SK-N-SH (cell line): Measurements from ENCODE around the gene C17orf50. TPM values are rescaled to one million over a fixed set of nuclear protein-coding genes. Genes with fewer than 3 reads are reported as not detected.
A peak's percentile ranks its signal among the peaks of the same experiment; 100 is the strongest.

Experiments used
- CTCF ChIA-PET: fragments of 300-600, 350-600 bp; formaldehyde crosslinking; extraction: SDS; loops from one replicate; lab custom pipeline; 2021; lab: Yijun Ruan, JAX
- POLR2A ChIA-PET: fragments of 350-600 bp; sonication (Branson Sonifier 250); formaldehyde crosslinking; extraction: SDS; loops from one replicate; lab custom pipeline; 2020; ENCODE audit warnings: antibody characterized with exemption, inconsistent platforms; lab: Yijun Ruan, JAX
- DNase-seq: peaks from one replicate; pipeline ENCODE4 v3.0.0; 2012
- H2AFZ ChIP-seq: fragments of 200-600 bp; sonication (generic); 2 replicates; pipeline ENCODE4 v1.8.1; 2016; ENCODE audit warnings: antibody characterized with exemption, mild to moderate bottlenecking, low read depth
- H3F3A ChIP-seq: fragments of 200-600 bp; sonication (generic); replicated peaks from 2 replicates; pipeline ENCODE3; 2016; ENCODE audit warnings: antibody characterized with exemption, mild to moderate bottlenecking; ENCODE audit not compliant: insufficient read depth
- H3K27ac ChIP-seq, 2 experiments: fragments of 200-500 bp in 1 of 2; fragments of 200-600 bp in 1 of 2; sonication (Bioruptor generic) in 1 of 2; sonication (generic), shearing (Covaris generic) in 1 of 2; 2 replicates each; pipeline versions ENCODE4 v1.5.1 to v1.6.1; 2014 to 2016; ENCODE audit warnings: low read depth in 2 of 2, inconsistent platforms in 1 of 2, low read length in 1 of 2, mild to moderate bottlenecking in 1 of 2, mixed read lengths in 1 of 2
- H3K27me3 ChIP-seq: fragments of 200-600 bp; sonication (generic), shearing (Covaris generic); 2 replicates; pipeline ENCODE4 v1.6.1; 2016; ENCODE audit warnings: mixed run types; ENCODE audit not compliant: insufficient read depth
- H3K36me3 ChIP-seq, 2 experiments: fragments of 200-500 bp in 1 of 2; fragments of 200-600 bp in 1 of 2; sonication (Bioruptor generic) in 1 of 2; sonication (generic) in 1 of 2; replicated peaks in 1 of 2; 2 replicates each; pipeline versions ENCODE3 to v1.5.1; 2014 to 2016; ENCODE audit warnings: low read length in 1 of 2, mild to moderate bottlenecking in 1 of 2; ENCODE audit not compliant: insufficient read depth in 2 of 2, control insufficient read depth in 1 of 2
- H3K4me1 ChIP-seq, 2 experiments: fragments of 200-500 bp in 1 of 2; fragments of 200-600 bp in 1 of 2; sonication (Bioruptor generic) in 1 of 2; sonication (generic), shearing (Covaris generic) in 1 of 2; 2 replicates each; pipeline versions ENCODE4 v1.5.1 to v1.6.1; 2014 to 2016; ENCODE audit warnings: low read depth in 1 of 2, low read length in 1 of 2, mixed run types in 1 of 2; ENCODE audit not compliant: insufficient read depth in 2 of 2, control insufficient read depth in 1 of 2
- H3K4me2 ChIP-seq: fragments of 200-600 bp; sonication (generic), shearing (Covaris generic); 2 replicates; pipeline ENCODE4 v1.6.1; 2017; ENCODE audit warnings: mixed run types
- H3K4me3 ChIP-seq, 2 experiments: fragments of 200-500 bp in 1 of 2; fragments of 200-600 bp in 1 of 2; sonication (Bioruptor generic) in 1 of 2; sonication (generic), shearing (Covaris generic) in 1 of 2; 2 replicates each; pipeline versions ENCODE4 v1.5.1 to v1.8.1; 2014 to 2016; ENCODE audit warnings: low read depth in 2 of 2, inconsistent platforms in 1 of 2, low read length in 1 of 2, mild to moderate bottlenecking in 1 of 2, mixed read lengths in 1 of 2, moderate library complexity in 1 of 2
- H3K79me2 ChIP-seq: fragments of 200-600 bp; sonication (generic); 2 replicates; pipeline ENCODE4 v1.8.1; 2017; ENCODE audit warnings: mild to moderate bottlenecking; ENCODE audit not compliant: insufficient read depth
- H3K9ac ChIP-seq: fragments of 200-600 bp; sonication (generic); 2 replicates; pipeline ENCODE4 v1.6.1; 2017; ENCODE audit warnings: mixed run types
- H3K9me2 ChIP-seq: fragments of 200-600 bp; sonication (generic); 2 replicates; pipeline ENCODE4 v1.6.1; 2017; ENCODE audit warnings: mixed run types
- H3K9me3 ChIP-seq: fragments of 200-600 bp; sonication (generic); 2 replicates; pipeline ENCODE4 v1.6.1; 2017; ENCODE audit warnings: mixed run types, mild to moderate bottlenecking, moderate library complexity
- H4K20me1 ChIP-seq: fragments of 200-600 bp; sonication (generic); 2 replicates; pipeline ENCODE4 v1.6.1; 2017; ENCODE audit warnings: mild to moderate bottlenecking, mixed run types; ENCODE audit not compliant: insufficient read depth
- GABPA ChIP-seq: IDR thresholded peaks from 2 replicates; pipeline ENCODE4 v1.4.0; 2012; ENCODE audit warnings: low read depth, mild to moderate bottlenecking
- GATA2 ChIP-seq: sonication (generic); formaldehyde crosslinking; IDR thresholded peaks from 2 replicates; pipeline ENCODE4 v1.5.0; 2020; ENCODE audit warnings: mild to moderate bottlenecking, missing genetic modification reagents
- MEF2A ChIP-seq: IDR thresholded peaks from 2 replicates; pipeline ENCODE4 v1.4.0; 2012; ENCODE audit warnings: low read depth, borderline replicate concordance
- NRF1 ChIP-seq: IDR thresholded peaks from 2 replicates; pipeline ENCODE4 v1.6.1; 2012; ENCODE audit warnings: low read depth, mild to moderate bottlenecking, low read length
- RAD21 ChIP-seq: IDR thresholded peaks from 2 replicates; pipeline ENCODE4 v1.6.1; 2012; ENCODE audit warnings: mild to moderate bottlenecking, low read length
- RCOR1 ChIP-seq: fragments of 150-350 bp; IDR thresholded peaks from 2 replicates; pipeline ENCODE4 v1.6.1; 2017; ENCODE audit warnings: antibody characterized with exemption, low read length
- SMC3 ChIP-seq: IDR thresholded peaks from 2 replicates; pipeline ENCODE4 v1.6.1; 2012; ENCODE audit warnings: low read depth, low read length, improper control_type of control experiment
- TAF1 ChIP-seq: IDR thresholded peaks from 2 replicates; pipeline ENCODE4 v1.6.1; 2012; ENCODE audit warnings: low read depth, mild to moderate bottlenecking, low read length, moderate library complexity, borderline replicate concordance
- TCF12 ChIP-seq: IDR thresholded peaks from 2 replicates; pipeline ENCODE4 v1.4.0; 2012
- TEAD4 ChIP-seq: IDR thresholded peaks from 2 replicates; pipeline ENCODE4 v1.4.0; 2012; ENCODE audit warnings: mild to moderate bottlenecking, borderline replicate concordance; ENCODE audit not compliant: insufficient read depth
- YY1 ChIP-seq: IDR thresholded peaks from 2 replicates; pipeline ENCODE4 v1.4.0; 2012; ENCODE audit warnings: low read depth, mild to moderate bottlenecking
- WGBS: methylation state at CpG from one replicate; pipeline ENCODE4 v1.1.6; 2017; ENCODE audit warnings: low lambda C conversion rate; 5-methylcytosine and 5-hydroxymethylcytosine counted together
- polyA plus RNA-seq, 3 experiments: library from polyadenylated mRNA; depleted of rRNA; stranded (reverse); fragments of >200 nt; gene quantifications; 2 replicates each; pipeline ENCODE4 v1.2.3, GENCODE V29; 2012
- TF ChIP-seq, protein P1 (sequence below): fragments of 200-600 bp; sonication (generic); IDR thresholded peaks from 2 replicates; pipeline ENCODE4 v1.6.1; 2017; ENCODE audit warnings: antibody characterized with exemption, mild to moderate bottlenecking, moderate library complexity
- TF ChIP-seq, protein P2 (sequence below): IDR thresholded peaks from 2 replicates; pipeline ENCODE4 v1.4.0; 2012; ENCODE audit warnings: low read depth, borderline replicate concordance
- TF ChIP-seq, protein P3 (sequence below): IDR thresholded peaks from 2 replicates; pipeline ENCODE4 v1.4.0; 2012; ENCODE audit warnings: low read depth

C17orf50 gene
- polyA plus RNA-seq, 1 of the 3 experiments (the other 2 are of a cell fraction), result 0.05 TPM

DNA sequence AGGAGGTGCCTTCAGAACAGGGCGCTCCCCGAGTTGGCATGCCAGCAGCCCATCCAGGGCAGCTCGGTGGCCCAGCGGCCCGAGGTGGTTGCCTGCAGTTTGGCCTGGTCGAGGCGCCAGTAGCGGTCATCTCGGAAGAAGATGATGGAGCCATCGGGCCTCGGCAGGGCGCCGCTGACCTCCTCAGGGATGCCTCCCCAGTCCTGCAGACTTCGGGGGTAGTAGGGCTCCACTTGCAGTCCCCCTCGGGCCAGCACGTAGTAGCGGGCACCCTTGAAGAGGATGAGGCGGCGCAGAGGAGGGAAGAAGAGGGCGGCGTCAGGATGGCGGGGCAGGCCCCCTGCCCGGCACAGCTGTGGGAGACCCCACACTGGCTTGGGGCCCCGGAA is 5.8 kb downstream of the C17orf50 start:
- no peak overlapping the region for H3K27ac ChIP-seq
- H3K4me3 ChIP-seq, result no peak overlapping the region
- POLR2A ChIA-PET, result interaction anchor here (1.0 to 1.1 kb wide), 2 partner anchors 35 to 42 kb away, joined by 3 to 4 read pairs; partner anchors contain the start of gene TAF15
- peak; percentile 20 for DNase-seq
- 86% methylated on average over 19 of the region's 24 CpGs for WGBS
- TF ChIP-seq TAF1 (no peak), MEF2A (no peak), YY1 (no peak), GATA2 (CRISPR knock-in tag) (no peak), TCF12 (no peak), TEAD4 (no peak), RCOR1 (no peak)
- TF ChIP-seq, protein P1, sequence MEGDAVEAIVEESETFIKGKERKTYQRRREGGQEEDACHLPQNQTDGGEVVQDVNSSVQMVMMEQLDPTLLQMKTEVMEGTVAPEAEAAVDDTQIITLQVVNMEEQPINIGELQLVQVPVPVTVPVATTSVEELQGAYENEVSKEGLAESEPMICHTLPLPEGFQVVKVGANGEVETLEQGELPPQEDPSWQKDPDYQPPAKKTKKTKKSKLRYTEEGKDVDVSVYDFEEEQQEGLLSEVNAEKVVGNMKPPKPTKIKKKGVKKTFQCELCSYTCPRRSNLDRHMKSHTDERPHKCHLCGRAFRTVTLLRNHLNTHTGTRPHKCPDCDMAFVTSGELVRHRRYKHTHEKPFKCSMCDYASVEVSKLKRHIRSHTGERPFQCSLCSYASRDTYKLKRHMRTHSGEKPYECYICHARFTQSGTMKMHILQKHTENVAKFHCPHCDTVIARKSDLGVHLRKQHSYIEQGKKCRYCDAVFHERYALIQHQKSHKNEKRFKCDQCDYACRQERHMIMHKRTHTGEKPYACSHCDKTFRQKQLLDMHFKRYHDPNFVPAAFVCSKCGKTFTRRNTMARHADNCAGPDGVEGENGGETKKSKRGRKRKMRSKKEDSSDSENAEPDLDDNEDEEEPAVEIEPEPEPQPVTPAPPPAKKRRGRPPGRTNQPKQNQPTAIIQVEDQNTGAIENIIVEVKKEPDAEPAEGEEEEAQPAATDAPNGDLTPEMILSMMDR, result no peak
- TF ChIP-seq, protein P2, sequence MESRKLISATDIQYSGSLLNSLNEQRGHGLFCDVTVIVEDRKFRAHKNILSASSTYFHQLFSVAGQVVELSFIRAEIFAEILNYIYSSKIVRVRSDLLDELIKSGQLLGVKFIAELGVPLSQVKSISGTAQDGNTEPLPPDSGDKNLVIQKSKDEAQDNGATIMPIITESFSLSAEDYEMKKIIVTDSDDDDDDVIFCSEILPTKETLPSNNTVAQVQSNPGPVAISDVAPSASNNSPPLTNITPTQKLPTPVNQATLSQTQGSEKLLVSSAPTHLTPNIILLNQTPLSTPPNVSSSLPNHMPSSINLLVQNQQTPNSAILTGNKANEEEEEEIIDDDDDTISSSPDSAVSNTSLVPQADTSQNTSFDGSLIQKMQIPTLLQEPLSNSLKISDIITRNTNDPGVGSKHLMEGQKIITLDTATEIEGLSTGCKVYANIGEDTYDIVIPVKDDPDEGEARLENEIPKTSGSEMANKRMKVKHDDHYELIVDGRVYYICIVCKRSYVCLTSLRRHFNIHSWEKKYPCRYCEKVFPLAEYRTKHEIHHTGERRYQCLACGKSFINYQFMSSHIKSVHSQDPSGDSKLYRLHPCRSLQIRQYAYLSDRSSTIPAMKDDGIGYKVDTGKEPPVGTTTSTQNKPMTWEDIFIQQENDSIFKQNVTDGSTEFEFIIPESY, result no peak
- TF ChIP-seq, protein P3, sequence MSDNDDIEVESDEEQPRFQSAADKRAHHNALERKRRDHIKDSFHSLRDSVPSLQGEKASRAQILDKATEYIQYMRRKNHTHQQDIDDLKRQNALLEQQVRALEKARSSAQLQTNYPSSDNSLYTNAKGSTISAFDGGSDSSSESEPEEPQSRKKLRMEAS, result no peak
- H4K20me1 ChIP-seq, result no peaks in the 10 kb centered on the region
- H3K79me2 ChIP-seq, result no peaks in the 10 kb centered on the region
- H2AFZ ChIP-seq, result no peak overlapping the region
- H3K9ac ChIP-seq, result no peak overlapping the region
- no peaks in the 10 kb centered on the region for H3K27me3 ChIP-seq
- H3F3A ChIP-seq, result no peaks in the 10 kb centered on the region
- CTCF ChIA-PET, result interaction anchor here (0.6 to 31.2 kb wide), 15 partner anchors 10 to 619 kb away, joined by 3 to 809 read pairs (median 7); partner anchors contain the start of genes MMP28, TAF15 and UNC45B
- H3K4me2 ChIP-seq, result no peak overlapping the region
- peaks cover 0 to 15% of the 10 kb centered on the region in 2 experiments; a peak in 1 of 4 replicates for H3K4me1 ChIP-seq
- no peaks in the 10 kb centered on the region for H3K36me3 ChIP-seq
- no peaks in the 10 kb centered on the region for H3K9me2 ChIP-seq
- H3K9me3 ChIP-seq, result no peaks in the 10 kb centered on the region

DNA sequence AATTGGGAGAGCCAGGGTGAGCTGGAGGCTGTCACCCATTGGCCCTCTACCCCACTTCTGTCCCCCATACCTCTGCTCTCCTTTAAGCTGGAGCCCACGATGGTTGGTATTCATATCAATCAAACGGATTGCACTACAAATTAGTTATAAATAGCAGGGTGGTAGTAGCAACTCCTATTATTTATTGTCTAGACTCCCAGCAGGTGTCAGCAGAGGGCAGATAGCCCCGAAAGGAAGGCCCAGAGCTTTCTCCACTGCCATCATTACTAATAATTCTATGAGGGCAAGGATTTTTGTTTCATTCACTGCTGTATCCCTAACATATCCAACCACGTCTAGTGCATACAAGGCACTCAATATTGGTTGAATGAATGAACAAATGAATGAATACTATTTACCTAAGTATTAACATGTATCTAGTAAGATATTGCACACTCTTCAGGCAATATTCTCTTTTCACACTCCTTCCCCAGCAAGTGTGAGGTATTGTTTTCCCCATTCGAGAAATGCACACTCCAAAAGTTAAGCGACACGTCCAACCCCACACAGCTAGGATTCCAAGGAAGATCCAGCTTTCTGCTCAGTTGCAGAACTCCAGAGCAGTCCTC is 6.3 kb downstream of the C17orf50 start:
- WGBS, result 14% methylated on average over 7 of the region's 7 CpGs
- H3F3A ChIP-seq, result no peaks in the 10 kb centered on the region
- POLR2A ChIA-PET, result interaction anchor here (1.0 to 1.1 kb wide), 2 partner anchors 35 to 42 kb away, joined by 3 to 4 read pairs; partner anchors contain the start of gene TAF15
- no peaks in the 10 kb centered on the region for H3K9me2 ChIP-seq
- H3K9ac ChIP-seq, result no peak overlapping the region
- H3K27ac ChIP-seq, result no peak overlapping the region
- no peaks in the 10 kb centered on the region for H3K9me3 ChIP-seq
- DNase-seq, result peak; percentile 81
- CTCF ChIA-PET, result interaction anchor here (0.6 to 31.2 kb wide), 17 partner anchors 10 to 620 kb away, joined by 3 to 809 read pairs (median 7); partner anchors contain the start of genes MMP28, TAF15 and UNC45B
- H3K4me1 ChIP-seq, result peaks cover 0 to 15% of the 10 kb centered on the region in 2 experiments; a peak in 1 of 4 replicates
- no peaks in the 10 kb centered on the region for H3K79me2 ChIP-seq
- H3K4me2 ChIP-seq, result no peak overlapping the region
- no peak overlapping the region for H2AFZ ChIP-seq
- H3K36me3 ChIP-seq, result no peaks in the 10 kb centered on the region
- H3K4me3 ChIP-seq, result no peak overlapping the region
- H4K20me1 ChIP-seq, result no peaks in the 10 kb centered on the region
- no peaks in the 10 kb centered on the region for H3K27me3 ChIP-seq
- TF ChIP-seq, protein P1, result peak; percentile 67
- TF ChIP-seq TCF12 (no peak), RAD21 (peak; percentile 92), GABPA (no peak), YY1 (no peak), SMC3 (peak; percentile 96), NRF1 (0 out of 2 replicates have a peak, but pooled peaks have one; percentile 3)
